HS-27A (cell line): Measurements from ENCODE around the gene MUC4.
"Not testable (repeated sequence)": the region's sequence is repeated elsewhere in the genome, so short reads cannot be mapped to it uniquely, and the experiment has no call there.

Source experiments
- DNase-seq: peaks from one replicate; pipeline ENCODE4 v3.0.0-alpha.2; 2012; ENCODE audit warnings: low read depth, missing footprints

MUC4 gene

DNA sequence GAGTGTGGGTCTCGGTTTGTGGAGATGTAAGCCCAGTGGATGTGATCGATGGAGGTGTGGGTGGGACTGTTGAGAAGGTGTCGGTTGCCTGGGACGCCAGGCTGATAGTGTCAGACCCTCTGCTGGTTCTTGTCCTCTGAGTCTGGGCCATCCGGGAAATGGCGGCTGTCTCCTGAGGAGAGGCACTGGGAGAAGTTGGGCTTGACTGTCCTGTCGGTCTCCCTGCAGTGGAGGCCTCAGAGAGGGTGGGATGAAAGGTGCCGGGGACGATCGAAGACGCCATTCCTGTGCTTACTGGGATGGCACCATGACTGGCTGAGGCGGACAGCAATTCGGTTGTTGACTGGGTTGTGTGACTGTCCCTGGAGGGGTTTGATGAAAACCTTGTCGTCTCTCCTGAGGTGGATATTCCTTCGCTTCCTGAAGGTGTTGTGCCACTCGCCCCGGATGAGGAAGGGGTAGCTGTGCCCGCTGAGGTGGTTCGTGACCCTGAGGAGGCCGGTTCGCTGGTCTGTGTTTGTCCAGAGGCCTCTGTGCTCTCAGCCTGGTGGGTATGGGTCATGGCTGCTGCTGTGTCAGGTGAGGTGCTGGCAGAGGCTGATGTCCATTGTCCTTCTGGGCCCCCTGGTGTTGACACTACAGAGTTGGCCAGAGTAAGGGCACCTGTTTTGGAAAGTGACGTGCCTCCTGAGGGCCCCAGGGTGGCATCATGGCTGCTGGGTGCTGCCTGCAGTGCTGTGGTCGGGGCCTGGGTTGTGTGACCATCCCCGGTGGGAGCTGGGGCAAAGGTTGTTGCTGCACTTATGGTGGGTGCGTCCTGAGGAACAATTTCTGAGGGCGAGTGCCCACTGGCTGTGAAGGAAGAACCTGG is 22.8 kb downstream of the MUC4 start:
- DNase-seq, result no peak

DNA sequence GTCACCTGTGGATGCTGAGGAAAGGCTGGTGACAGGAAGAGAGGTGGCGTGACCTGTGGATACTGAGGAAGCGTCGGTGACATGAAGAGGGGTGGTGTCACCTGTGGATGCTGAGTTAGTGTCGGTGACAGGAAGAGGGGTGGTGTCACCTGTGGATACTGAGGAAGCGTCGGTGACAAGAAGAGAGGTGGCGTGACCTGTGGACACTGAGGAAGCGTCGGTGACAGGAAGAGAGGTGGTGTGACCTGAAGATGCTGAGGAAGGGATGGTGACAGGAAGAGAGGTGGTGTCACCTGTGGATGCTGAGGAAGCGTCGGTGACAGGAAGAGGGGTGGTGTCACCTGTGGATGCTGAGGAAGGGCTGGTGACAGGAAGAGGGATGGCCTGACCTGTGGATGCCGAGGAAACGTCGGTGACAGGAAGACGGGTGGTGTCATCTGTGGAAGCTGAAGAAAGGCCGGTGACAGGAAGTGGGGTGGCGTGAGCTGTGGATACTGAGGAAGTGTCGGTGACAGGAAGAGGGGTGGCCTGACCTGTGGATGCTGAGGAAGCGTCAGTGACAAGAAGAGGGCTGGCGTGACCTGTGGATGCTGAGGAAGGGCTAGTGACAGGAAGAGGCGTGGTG is 25.8 kb downstream of the MUC4 start:
- DNase-seq, result not testable (repeated sequence)

DNA sequence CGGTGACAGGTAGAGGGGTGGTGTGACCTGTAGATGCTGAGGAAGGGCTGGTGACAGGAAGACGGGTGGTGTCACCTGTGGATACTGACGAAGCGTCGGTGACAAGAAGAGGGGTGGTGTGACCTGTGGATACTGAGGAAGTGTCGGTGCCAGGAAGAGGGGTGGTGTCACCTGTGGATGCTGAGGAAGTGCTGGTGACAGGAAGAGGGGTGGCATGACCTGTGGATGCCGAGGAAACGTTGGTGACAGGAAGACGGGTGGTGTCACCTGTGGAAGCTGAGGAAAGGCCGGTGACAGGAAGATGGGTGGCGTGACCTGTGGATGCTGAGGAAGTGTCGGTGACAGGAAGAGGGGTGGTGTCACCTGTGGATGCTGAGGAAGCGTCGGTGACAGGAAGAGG is 27.7 kb downstream of the MUC4 start:
- not testable (repeated sequence) for DNase-seq

DNA sequence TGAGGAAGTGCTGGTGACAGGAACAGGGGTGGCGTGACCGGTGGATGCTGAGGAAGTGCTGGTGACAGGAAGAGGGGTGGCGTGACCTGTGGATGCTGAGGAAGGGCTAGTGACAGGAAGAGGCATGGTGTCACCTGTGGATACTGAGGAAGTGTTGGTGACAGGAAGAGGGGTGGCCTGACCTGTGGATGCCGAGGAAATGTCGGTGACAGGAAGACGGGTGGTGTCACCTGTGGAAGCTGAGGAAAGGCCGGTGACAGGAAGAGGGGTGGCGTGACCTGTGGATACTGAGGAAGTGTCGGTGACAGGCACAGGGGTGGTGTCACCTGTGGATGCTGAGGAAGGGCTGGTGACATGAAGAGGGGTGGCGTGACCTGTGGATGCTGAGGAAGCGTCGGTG is 30.5 kb downstream of the MUC4 start:
- DNase-seq, result not testable (repeated sequence)

DNA sequence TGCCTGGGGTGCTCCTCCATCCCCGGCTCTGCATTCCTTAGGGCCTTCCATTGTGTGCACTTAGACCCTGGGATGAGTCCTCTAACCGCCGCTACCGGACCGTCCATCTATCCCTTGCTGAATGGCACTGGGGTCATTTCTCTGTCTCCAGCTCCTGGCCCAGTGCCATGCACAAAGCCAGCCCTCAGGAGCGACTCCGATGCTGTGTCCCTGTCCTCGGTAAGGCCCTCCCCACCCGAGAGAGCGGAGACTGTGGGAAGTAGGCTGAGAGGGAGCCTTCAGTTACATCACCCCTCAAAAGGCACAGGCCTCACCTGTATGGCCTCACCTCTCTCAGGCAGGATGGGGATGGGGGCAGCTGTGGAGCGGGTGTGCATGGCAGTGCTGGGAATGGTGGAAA is 33.8 kb downstream of the MUC4 start:
- DNase-seq, result no peak

DNA sequence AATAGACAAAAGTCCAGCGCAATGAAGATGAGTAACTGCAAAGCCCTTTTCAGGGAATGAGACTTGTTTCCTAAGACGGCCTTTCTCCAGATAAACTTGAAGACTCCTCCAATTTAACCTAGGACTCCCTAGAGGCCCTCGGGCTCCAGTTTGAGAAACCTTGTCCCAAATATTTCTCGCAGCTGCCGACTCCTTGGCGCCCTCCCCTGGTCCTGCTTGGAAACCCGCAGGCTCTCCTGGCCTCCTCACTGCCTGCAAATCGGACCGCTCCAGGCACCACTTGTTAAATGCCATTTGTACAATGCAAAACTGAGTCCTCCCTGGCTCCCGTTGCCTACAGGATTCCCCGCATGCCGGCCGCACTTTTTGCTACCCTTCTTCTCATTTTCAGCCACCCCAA is 36.8 kb downstream of the MUC4 start:
- DNase-seq, result no peak

DNA sequence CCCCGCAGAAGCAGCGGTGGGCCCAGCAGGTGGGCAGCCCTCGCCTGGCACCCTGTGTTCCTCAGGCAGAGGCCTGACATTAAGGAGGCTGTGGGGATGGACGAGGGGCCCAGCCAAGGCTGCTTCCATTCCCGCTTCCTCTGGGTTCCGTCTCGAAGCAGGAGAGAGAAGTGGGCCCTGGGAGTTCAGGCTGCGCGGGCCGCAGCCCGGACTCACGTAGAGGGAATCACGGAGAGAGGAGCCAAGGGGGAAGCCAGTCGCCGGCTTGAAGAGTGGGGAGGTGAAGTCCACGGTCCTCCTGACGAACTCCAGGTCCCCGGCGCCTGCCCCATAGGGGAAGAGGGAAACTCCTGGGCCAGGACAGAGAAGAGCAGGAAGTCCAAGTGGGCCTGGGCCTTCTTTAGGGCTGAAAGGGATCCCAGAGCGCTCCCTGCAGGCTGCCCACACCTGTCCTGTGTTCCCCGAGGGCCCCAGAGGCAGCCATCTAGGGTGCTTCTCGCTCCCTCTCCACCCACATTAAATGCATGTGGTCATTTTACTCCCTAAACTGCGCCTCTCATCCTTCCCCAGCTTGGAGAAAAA is 37.7 kb downstream of the MUC4 start:
- no peak for DNase-seq

DNA sequence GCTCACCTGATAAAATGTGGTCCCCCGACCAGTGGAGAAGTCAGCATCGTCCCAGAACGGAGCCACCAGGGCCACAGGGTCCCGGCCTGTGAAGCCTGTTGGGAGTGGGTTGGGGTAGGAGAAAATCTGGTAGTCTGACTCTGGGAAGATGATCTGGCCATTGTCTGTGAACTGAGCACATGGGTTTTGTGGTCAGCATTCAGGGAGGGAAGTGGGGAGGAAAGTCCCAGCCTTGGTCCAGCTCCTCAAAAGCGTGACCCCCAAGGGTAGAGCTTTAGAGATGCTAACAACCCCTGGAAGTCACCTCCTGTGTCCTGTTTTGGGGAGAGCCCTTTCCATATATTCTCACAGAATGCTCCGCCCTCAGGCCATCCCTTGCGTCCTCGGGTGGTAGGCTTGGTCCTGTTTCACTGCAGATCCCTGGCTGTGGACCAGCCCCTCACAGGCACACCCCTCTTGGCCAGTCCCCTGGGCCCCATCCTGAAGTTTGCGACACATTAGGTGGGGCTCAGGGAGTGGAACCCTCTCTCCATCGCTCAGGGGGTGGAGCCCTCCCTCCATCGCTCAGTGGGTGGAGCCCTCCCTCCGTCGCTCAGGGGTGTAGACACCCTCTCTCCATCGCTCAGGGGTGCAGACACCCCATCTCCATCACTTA is 40.0 kb downstream of the MUC4 start:
- no peak for DNase-seq

DNA sequence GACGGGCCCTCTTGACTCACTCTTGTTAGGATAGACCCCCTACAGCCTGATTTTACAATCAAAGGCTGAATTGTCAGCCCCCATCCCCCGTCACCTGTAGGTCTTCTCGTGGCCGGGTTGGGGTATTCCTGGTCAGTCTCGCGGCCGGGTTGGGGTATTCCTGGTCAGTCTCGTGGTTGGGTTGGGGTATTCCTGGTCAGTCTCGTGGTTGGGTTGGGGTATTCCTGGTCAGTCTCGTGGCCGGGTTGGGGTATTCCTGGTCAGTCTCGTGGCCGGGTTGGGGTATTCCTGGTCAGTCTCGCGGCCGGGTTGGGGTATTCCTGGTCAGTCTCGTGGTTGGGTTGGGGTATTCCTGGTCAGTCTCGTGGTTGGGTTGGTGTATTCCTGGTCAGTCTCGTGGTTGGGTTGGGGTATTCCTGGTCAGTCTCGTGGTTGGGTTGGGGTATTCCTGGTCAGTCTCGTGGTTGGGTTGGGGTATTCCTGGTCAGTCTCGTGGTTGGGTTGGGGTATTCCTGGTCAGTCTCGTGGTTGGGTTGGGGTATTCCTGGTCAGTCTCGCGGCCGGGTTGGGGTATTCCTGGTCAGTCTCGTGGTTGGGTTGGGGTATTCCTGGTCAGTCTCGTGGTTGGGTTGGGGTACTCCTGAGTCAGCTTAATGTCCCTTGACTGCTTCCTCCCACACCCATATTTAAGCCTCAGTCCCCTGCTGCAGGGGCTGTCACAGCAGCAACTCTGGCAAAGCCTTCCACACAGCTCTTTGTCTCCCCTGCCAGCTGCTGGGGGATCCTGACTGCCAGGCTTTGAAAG is 40.7 kb downstream of the MUC4 start:
- not testable (repeated sequence) for DNase-seq

DNA sequence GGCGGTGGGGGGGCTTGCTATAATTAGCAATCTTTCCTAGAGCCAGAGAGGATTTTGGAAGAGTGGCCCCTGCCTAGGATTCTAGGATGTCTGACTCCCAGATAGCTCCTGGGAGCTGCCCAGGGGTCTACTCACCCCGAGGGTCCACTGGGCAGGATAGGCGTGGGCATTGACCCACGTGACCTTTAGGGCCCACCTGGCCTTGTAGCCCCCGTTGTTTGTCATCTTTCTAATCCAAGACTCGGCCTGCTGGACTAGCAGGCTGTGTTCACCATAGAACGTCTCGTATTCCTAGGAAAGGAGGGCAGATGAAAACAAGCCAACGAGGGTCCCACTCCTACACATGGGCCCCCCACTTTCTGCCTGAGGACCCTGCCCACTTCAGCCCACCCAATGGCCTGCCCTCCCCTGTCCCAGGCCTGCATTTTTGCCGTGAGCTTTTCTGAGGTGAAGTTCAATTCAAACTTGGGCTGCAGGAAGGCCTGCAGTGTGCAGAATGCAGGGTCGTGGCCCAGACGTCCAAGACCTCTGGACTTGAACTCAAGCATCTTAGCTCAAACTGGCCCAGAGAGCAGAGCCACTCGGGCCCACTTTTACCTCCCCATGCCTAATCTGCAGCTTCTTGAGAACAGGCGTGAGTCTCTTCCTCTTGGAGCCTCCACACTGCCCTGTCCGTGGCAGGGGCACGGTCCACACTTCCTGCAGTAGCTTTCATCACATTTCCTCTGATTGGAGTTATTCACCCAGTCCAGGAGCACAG is 41.5 kb downstream of the MUC4 start:
- DNase-seq, result no peak

DNA sequence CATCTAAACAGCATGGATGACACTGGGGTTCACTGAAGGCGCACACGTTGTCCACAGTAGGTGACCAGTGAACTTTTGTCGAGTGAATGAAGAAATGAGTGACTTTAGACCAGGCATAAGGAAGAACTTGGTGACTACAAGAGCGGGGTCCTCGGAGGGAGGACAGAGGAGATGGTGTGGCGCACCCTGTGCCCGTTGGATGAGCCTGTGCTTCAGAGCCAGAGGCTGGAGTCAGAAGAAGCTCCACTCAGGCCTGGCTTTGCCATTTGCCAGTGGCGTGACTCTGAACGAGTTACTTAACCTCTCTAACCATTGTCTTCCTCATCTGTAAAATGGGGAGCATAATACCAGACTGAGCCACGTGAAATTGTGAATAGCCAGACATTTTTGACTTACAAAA is 42.2 kb downstream of the MUC4 start:
- no peak for DNase-seq

DNA sequence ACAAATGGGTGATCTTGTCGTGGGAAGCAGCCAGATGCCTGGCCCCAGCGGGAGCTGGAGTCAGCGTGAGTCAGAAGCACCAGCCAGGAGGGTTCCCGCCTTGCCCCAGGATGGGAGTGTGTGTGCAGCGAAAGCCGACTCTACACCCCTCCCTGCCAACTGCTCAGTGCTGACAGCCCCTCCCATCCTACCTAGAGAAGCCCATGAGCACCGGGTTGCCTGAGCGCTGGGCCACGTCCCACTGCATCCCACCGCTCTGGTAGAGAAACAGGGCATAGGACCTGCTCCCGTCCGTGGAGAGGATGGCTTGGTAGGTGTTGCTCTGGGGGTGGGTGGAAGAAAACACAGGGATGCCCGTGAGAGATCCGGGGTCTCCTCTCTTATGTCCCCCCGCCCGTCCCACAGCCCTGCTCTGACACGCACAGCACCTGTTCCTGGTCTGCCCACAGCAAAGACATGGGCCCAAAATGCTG is 42.9 kb downstream of the MUC4 start:
- no peak for DNase-seq

DNA sequence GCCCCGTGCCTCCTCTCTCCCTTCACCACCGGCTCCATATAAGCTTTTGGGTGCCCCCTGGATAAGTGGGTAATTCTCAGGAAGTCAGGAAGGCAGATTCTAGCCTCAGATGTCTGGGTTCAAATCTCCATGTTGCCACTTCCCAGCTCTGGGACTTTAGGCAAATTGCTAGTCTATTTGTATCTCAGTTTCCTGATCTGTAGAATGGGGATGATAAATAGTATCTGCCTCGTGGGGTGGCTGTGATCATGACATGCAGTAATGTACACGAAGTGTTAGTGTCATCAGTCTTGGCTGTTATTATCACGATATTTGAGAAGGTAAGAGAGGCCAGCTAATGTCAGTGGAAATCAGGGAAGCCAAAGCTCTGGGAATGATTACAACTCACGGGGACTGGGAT is 43.3 kb downstream of the MUC4 start:
- DNase-seq, result no peak

DNA sequence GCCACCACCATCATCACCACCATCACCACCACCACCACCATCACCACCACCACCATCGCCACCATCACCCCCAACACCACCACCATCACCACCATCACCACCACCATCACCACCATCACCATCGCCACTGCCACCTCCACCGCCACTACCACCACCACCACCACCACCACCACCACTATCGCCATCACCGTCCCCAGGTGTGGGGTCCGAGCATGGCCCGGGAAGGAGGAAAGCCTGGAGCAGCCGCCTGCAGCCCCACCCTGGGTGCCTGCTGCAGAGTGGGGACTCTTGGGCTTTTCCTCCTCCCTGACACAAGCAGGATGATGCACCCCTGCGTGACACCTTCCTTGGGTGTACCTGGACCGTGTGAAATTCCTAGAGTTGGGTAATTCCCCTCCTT is 43.9 kb downstream of the MUC4 start:
- DNase-seq, result no peak

DNA sequence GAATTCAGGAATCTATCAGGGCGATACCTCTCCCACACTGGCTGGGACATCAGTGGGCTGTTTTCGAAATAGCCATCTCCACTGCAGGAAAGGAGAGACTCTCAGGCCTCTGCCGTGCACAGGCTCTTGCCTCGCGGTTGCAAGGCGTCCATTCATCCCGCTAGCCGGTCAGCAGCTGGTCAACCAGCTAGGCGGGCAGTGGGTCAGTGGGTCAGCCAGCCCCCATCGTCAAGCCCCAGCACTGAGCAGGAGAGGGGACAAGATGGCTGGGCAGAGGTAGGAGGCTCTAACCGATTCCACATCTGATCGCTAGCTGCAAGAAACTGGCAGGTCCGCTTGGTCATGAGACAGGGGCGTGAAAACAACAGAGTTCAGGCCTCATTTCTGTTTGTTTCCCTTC is 45.1 kb downstream of the MUC4 start:
- no peak for DNase-seq

DNA sequence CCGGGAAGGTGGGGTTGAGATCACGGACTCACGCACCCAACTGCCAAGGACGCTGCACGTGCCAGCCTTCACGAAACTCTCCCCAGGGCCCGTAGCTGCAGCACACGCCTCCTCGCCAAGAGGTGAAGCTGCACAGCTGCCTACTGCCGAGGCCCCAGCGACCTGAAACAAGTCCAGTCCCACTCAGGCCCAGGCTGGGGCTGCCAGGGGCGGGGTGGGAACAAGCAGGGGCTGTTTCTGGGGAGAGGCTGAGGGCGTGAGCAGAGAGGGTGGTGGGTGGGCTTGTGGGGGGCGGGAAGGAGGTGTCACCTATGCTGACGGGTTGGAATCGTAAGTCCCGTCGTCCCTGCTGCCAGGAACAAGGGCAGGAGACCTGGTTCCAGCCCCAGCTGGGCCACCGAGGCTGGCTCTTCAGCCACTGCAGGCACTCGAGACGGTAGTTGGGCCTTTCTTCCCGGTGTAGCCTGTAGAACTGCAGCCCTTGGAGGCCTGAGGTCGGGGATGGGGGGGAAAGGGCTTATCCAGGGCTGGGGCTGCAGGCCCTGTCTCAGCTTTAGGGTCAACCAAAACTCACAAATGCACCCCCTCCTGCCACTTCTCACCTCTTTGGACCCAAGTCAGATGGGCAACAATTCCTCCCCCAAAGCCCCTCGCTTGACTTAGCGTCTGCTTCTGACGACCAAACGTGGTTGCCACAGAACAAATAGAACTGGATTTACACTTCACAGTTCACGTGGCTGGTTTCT is 46.6 kb downstream of the MUC4 start:
- no peak for DNase-seq

DNA sequence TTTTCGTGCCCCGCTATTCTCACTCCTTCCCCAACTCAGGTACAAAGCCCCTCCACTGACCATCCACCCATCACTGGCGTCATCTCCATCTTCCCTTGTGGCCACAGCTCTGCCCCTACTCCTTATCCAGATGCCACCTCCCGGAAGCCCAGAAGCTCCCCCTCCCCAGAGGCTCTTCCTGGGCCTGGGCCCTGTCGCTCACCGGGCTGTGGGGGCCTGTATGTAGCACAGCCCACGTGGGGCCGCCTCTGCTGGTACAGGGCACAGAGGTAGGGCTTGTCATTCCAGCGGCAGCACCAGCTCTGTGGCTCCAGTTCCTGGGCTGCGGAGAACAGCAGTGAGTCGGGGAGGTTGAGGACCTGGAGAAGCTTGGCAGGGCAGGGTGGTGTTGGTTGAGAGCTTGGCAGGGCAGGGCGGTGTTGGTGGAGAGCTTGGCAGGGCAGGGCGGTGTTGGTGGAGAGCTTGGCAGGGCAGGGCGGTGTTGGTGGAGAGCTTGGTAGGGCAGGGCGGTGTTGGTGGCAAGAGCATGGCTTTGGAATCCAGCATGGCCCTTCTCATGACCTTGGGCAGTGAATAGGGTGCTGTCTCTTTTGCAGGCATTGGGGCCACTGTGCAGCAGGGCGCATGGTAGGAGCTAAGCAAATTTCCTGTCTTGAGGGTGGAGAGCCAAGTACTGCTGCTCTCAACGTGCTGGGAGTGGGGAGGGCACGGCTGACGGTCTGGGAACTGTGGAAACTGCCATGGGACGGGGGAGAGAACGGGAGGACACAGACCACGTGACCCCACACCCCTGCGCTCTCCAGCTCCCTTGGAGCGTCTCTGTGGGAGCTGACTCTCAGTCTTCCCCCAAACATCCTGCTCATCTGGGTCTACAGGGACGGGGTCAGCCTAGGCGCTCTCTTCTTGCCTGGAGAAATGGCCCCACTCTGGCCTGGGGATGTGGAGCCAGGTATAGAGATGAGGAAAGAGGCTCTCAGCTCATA is 47.6 kb downstream of the MUC4 start:
- DNase-seq, result no peak

DNA sequence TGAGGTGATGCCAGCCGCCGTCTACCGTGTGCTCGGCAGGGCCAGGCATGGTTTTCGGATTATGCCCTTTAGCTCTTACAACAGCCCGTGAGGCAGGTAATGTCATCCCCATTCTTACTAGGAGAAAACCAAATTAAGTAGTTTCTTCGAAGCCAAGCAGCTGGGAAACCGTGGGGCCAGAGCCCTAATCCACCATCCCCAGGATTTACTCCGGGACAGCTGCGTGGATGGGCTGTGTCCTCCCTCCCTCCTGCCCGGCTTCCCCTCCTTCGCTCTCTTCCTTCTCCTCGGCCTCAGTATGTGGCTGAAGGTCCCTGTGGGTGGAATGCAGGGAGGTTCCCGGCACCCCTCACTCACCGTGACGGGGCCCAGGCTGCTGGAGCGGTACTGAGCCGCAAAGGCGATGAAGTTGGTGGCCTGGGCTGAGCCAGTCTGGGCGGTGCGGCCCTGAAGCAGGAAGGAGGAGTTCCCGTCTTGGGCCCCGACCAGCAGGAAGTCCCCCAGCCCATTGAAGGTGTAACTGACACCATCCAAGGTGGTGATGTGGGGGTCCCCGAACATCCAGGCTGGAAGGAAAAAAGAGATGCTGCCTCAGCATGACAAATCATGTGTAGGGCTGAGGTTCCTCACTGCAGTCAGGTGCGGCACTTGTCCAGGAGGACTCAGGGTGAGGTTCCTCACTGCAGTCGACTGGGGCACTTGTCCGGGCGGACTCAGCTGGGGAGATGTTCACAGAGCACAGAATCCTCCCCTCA is 48.5 kb downstream of the MUC4 start:
- DNase-seq, result no peak
